ENCODE results near the gene ILKAP.

DNA sequence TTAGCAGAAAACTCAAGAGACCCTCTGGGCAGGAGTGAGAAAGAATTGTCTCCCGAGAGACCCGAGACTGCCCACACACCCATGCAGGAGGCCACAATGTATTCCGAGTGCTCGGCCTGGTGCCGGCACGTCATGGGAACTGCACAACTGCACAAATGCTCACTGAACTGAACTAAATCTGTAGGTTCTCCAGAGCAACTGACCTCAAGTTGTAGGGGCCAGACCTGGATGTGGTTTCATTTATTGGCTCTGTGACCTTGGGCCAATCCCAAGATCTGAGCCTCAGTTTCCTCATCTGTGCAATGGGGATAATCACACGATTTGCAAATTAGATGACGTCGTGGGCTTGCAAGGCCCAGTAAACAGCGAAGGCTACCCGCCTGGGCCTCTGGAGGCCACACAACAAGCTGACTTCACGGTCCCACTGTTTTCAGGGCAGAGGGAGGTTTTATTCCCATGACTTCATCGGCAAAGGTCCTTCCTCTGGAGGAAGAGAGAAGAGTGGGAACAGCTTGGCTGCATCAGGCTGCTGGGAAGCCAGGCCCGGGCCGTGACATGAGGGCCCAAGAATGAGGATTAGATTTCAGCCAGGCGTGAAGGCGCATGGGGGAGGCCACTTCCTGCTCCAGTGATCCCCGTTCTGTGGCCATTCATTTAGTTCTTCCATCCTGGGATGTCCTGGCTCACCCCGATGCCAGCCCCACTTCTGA is 48.3 kb downstream of the ILKAP start:
- TF ChIP-seq CTCF (IDR thresholded peaks at IDR 0.05; ENCODE audit: low read length) (no peak), EZH2 (optimal IDR thresholded peaks at IDR 0.05; ENCODE audit: low read depth, low read length) (no peak)

Data from MM.1S (cell line).